Measurements from ENCODE around the gene KLC4. TPM values are rescaled to one million over a fixed set of nuclear protein-coding genes. Genes with fewer than 3 reads are reported as not detected.

KLC4 gene
- total and polyA plus RNA-seq, 9 of the 15 experiments (the other 6 are each of a cell fraction or from before 2014, with no cell fraction given), result 1.7 to 16.2 (median 7.7) TPM

DNA sequence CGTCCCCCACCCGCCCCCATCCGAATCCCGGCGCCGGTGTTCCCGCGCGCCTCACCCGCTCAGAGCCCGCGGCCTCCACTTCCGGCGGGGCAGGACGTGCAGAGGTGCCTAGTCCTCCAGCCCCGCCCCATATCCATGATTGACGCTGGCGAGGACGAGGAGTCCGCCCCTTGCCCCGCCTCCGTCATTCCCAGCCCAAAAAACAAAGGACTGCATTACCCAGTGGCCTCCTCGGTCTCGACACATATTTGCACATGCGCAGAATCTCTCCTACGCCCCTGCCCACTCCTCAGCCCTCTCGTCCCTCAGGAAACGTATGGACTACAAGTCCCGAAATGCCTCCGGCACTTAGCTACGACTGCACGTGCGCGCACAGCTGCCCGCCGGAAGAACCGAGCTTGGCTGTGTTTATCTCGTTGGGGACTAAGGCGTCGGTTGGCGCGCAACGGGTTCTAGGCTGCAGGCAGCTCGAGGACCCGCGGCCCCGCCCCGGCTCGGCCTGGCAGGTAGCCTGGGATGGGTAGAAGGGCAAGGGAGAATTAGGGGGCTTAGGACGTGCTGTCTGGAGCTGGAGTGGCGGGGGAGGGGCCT is 45.5 kb upstream of the KLC4 start, which contains the start of the genes KLHDC3 and MEA1 (continued):
- TF ChIP-seq ZKSCAN3 (CRISPR knock-in tag; IDR thresholded peaks at IDR 0.05) (no peak), TCF7 (IDR thresholded peaks at IDR 0.05; ENCODE audit: borderline replicate concordance) (0 out of 2 replicates have a peak, but pooled peaks have one; percentile 17), RFX1 (IDR thresholded peaks at IDR 0.05) (no peak; the same call in 1 of the 2 replicates), CBX8 (IDR thresholded peaks at IDR 0.05; ENCODE audit: borderline replicate concordance, extremely low read depth, low read depth, low read length, poor library complexity, severe bottlenecking) (no peak), ATF7 (IDR thresholded peaks at IDR 0.05) (peak; percentile 92), L3MBTL2 (IDR thresholded peaks at IDR 0.05) (peak; percentile 74), ZSCAN29 (IDR thresholded peaks at IDR 0.05) (no peak), ZC3H8 (IDR thresholded peaks at IDR 0.05) (no peak), ESRRA (IDR thresholded peaks at IDR 0.05; ENCODE audit: borderline replicate concordance, low read depth) (peak; percentile 38; the same call in 1 of the 2 replicates), BCL6 (CRISPR knock-in tag; IDR thresholded peaks at IDR 0.05) (no peak), SAFB2 (IDR thresholded peaks at IDR 0.05; ENCODE audit: borderline replicate concordance, low read depth, low read length, severe bottlenecking) (no peak), BDP1 (IDR thresholded peaks at IDR 0.05; ENCODE audit: insufficient read depth, insufficient read length) (no peak), ZNF124 (CRISPR knock-in tag; IDR thresholded peaks at IDR 0.05) (no peak), SRSF1 (IDR thresholded peaks at IDR 0.05; ENCODE audit: low read depth, low read length) (no peak), ZNF431 (CRISPR knock-in tag; IDR thresholded peaks at IDR 0.05) (no peak), CBFA2T2 (conservative IDR thresholded peaks at IDR 0.05) (no peak), GATAD2A (IDR thresholded peaks at IDR 0.05) (no peak)
- TF ChIP-seq, protein P1, sequence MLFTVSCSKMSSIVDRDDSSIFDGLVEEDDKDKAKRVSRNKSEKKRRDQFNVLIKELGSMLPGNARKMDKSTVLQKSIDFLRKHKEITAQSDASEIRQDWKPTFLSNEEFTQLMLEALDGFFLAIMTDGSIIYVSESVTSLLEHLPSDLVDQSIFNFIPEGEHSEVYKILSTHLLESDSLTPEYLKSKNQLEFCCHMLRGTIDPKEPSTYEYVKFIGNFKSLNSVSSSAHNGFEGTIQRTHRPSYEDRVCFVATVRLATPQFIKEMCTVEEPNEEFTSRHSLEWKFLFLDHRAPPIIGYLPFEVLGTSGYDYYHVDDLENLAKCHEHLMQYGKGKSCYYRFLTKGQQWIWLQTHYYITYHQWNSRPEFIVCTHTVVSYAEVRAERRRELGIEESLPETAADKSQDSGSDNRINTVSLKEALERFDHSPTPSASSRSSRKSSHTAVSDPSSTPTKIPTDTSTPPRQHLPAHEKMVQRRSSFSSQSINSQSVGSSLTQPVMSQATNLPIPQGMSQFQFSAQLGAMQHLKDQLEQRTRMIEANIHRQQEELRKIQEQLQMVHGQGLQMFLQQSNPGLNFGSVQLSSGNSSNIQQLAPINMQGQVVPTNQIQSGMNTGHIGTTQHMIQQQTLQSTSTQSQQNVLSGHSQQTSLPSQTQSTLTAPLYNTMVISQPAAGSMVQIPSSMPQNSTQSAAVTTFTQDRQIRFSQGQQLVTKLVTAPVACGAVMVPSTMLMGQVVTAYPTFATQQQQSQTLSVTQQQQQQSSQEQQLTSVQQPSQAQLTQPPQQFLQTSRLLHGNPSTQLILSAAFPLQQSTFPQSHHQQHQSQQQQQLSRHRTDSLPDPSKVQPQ (CRISPR knock-in tag; IDR thresholded peaks at IDR 0.05; ENCODE audit: borderline replicate concordance), result 0 out of 2 replicates have a peak, but pooled peaks have one; percentile 49
- TF ChIP-seq, protein P2, sequence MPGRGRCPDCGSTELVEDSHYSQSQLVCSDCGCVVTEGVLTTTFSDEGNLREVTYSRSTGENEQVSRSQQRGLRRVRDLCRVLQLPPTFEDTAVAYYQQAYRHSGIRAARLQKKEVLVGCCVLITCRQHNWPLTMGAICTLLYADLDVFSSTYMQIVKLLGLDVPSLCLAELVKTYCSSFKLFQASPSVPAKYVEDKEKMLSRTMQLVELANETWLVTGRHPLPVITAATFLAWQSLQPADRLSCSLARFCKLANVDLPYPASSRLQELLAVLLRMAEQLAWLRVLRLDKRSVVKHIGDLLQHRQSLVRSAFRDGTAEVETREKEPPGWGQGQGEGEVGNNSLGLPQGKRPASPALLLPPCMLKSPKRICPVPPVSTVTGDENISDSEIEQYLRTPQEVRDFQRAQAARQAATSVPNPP (IDR thresholded peaks at IDR 0.05; ENCODE audit: borderline replicate concordance, insufficient read depth, insufficient read length), result no peak
- TF ChIP-seq, protein P3, sequence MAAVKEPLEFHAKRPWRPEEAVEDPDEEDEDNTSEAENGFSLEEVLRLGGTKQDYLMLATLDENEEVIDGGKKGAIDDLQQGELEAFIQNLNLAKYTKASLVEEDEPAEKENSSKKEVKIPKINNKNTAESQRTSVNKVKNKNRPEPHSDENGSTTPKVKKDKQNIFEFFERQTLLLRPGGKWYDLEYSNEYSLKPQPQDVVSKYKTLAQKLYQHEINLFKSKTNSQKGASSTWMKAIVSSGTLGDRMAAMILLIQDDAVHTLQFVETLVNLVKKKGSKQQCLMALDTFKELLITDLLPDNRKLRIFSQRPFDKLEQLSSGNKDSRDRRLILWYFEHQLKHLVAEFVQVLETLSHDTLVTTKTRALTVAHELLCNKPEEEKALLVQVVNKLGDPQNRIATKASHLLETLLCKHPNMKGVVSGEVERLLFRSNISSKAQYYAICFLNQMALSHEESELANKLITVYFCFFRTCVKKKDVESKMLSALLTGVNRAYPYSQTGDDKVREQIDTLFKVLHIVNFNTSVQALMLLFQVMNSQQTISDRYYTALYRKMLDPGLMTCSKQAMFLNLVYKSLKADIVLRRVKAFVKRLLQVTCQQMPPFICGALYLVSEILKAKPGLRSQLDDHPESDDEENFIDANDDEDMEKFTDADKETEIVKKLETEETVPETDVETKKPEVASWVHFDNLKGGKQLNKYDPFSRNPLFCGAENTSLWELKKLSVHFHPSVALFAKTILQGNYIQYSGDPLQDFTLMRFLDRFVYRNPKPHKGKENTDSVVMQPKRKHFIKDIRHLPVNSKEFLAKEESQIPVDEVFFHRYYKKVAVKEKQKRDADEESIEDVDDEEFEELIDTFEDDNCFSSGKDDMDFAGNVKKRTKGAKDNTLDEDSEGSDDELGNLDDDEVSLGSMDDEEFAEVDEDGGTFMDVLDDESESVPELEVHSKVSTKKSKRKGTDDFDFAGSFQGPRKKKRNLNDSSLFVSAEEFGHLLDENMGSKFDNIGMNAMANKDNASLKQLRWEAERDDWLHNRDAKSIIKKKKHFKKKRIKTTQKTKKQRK (IDR thresholded peaks at IDR 0.05; ENCODE audit: borderline replicate concordance, low read depth, low read length), result no peak
- TF ChIP-seq, protein P4, sequence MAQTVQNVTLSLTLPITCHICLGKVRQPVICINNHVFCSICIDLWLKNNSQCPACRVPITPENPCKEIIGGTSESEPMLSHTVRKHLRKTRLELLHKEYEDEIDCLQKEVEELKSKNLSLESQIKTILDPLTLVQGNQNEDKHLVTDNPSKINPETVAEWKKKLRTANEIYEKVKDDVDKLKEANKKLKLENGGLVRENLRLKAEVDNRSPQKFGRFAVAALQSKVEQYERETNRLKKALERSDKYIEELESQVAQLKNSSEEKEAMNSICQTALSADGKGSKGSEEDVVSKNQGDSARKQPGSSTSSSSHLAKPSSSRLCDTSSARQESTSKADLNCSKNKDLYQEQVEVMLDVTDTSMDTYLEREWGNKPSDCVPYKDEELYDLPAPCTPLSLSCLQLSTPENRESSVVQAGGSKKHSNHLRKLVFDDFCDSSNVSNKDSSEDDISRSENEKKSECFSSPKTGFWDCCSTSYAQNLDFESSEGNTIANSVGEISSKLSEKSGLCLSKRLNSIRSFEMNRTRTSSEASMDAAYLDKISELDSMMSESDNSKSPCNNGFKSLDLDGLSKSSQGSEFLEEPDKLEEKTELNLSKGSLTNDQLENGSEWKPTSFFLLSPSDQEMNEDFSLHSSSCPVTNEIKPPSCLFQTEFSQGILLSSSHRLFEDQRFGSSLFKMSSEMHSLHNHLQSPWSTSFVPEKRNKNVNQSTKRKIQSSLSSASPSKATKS (CRISPR knock-in tag; IDR thresholded peaks at IDR 0.05), result no peak
